Activated CD4-positive, alpha-beta T cell treated with anti-CD3 and anti-CD28 coated beads for 1 hour (primary cell): ENCODE data around the gene AGPAT2.

Source experiments
- DNase-seq: peaks from one replicate; pipeline ENCODE4 v3.0.0-alpha.2; 2020

The AGPAT2 gene

GRCh38 chr9:136686794-136687711, at the start of gene AGPAT2:
Gene AGPAT2, minus strand, starts transcription at chr9:136687457. Its CDS starts 100 bp downstream, at chr9:136687357.
- DNase-seq: peak; percentile 44

- no peak for DNase-seq
These were observed 48.7 kb upstream of the AGPAT2 start for GRCh38 chr9:136735812-136736480.

- no peak for DNase-seq
These were observed 47.7 kb upstream of the AGPAT2 start for GRCh38 chr9:136734837-136735496.

GRCh38 chr9:136733611-136734010, 46.4 kb upstream of the AGPAT2 start:
- no peak for DNase-seq

GRCh38 chr9:136732444-136733178, 45.4 kb upstream of the AGPAT2 start:
- DNase-seq: no peak

GRCh38 chr9:136729926-136730325, 42.7 kb upstream of the AGPAT2 start:
- no peak for DNase-seq

GRCh38 chr9:136729144-136729543, 41.9 kb upstream of the AGPAT2 start:
- no peak for DNase-seq

- DNase-seq: no peak
These were observed 41.4 kb upstream of the AGPAT2 start for GRCh38 chr9:136728548-136729123.

- DNase-seq: peak; percentile 93
These were observed 40.9 kb upstream of the AGPAT2 start for GRCh38 chr9:136728080-136728547.

- DNase-seq: peak; percentile 24
These were observed 39.5 kb upstream of the AGPAT2 start for GRCh38 chr9:136726631-136727191.

GRCh38 chr9:136726118-136726517, 38.9 kb upstream of the AGPAT2 start:
- DNase-seq: no peak

GRCh38 chr9:136725612-136726011, 38.4 kb upstream of the AGPAT2 start:
- no peak for DNase-seq

- no peak for DNase-seq
These were observed 37.5 kb upstream of the AGPAT2 start for GRCh38 chr9:136724772-136725171.

GRCh38 chr9:136723989-136724388, 36.7 kb upstream of the AGPAT2 start:
- no peak for DNase-seq

GRCh38 chr9:136723362-136723976, 36.2 kb upstream of the AGPAT2 start:
- DNase-seq: no peak

GRCh38 chr9:136722969-136723356, 35.7 kb upstream of the AGPAT2 start:
- DNase-seq: no peak

- DNase-seq: no peak
These were observed 35.1 kb upstream of the AGPAT2 start for GRCh38 chr9:136722093-136722968.

GRCh38 chr9:136721339-136722092, 34.3 kb upstream of the AGPAT2 start:
- DNase-seq: no peak

GRCh38 chr9:136720898-136721338, 33.7 kb upstream of the AGPAT2 start:
- no peak for DNase-seq
